CD4-positive, alpha-beta T cell treated with Interleukin-4 for 4 hours (primary cell): Measurements from ENCODE around the gene CCT6A.
"Not testable (repeated sequence)": the region's sequence is repeated elsewhere in the genome, so short reads cannot be mapped to it uniquely, and the experiment has no call there.

Experiments used
- DNase-seq: peaks from one replicate; pipeline ENCODE4 v3.0.0-alpha.2; 2020

Gene CCT6A, protein sequence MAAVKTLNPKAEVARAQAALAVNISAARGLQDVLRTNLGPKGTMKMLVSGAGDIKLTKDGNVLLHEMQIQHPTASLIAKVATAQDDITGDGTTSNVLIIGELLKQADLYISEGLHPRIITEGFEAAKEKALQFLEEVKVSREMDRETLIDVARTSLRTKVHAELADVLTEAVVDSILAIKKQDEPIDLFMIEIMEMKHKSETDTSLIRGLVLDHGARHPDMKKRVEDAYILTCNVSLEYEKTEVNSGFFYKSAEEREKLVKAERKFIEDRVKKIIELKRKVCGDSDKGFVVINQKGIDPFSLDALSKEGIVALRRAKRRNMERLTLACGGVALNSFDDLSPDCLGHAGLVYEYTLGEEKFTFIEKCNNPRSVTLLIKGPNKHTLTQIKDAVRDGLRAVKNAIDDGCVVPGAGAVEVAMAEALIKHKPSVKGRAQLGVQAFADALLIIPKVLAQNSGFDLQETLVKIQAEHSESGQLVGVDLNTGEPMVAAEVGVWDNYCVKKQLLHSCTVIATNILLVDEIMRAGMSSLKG

DNA sequence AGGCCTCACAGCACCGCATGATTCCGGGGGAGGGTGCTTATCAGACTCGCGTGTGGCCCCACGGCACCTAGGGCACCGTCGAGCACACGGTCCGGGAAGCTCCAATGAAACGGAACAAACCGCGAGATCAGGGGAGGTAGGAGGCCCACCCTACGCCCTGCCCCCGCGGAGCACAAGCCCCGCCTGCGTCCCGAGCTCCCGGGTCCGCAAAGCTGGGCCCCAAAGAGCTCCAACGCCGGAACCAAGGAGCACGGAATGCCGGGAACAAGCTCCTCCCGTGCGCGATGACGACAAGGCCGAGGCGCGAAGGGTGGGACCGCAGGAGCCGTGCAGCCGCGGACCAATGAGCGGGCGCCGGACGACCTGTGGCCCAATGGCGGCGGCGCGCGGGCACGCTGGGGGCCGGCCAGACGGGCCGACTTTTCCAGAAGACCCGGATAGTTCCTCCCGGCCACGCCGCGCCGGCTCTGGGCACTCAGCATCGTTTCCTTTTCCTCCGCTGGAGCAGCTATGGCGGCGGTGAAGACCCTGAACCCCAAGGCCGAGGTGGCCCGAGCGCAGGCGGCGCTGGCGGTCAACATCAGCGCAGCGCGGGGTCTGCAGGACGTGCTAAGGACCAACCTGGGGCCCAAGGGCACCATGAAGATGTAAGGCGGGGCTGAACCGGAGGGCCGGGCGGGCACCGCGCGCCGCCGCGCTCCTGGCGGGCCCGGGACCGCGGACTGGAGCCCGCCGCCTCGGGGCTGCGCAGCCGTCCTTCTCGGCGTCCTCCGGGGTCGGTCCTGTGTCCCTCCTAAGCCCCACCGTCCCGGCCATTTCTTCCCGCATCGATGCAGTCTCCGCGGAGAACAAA is at the start of gene CCT6A, which contains the start of gene PSPH:
Gene CCT6A, plus strand, starts transcription at position 427 of the 853 bp plus-strand sequence. Its CDS starts 84 bp downstream, at position 511.
Gene PSPH, minus strand, starts transcription at position 106 of the 853 bp plus-strand sequence. CDS start 30,232 bp downstream, outside the sequence.
- DNase-seq = peak; percentile 88

DNA sequence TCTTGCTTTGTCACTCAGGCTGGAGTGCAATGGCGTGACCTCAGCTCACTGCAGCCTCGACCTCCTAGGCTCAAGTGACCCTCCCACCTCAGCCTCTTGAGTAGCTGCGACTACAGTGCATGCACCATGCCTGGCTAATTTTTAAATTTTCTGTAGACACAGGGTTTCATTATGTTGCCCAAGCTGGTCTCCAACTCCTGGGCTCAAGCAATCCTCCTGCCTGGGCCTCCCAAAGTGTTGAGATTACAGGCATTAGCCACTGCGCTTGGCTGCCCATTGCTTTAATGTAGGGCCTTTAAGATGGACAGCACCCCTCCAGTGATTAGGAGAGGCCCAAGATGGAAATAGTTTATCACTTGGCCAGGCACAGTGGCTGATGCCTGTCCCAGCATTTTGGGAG is 47.8 kb upstream of the CCT6A start:
- DNase-seq = no peak

DNA sequence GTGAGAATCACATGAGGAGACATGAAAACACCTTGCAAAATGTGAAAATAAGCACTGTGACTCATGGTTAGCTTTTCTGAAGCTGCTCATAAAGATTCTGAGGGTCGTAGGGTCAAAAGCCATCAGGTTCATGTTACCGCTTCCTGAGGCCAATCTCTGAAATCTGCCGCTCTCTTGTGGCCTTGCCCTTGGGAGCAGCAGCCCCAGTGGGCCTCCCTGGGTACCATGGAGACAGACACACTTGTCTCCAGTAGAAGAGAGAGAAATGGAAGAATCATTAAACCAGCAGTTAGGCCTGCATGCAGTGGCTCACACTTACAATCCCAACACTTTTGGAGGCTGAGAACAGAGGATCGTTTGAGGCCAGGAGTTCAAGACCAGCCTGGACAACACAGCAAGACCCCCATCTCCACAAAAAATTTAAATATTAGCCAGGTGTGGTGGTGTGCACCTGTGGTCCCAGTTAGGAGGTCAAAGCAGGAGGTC is 44.4 kb upstream of the CCT6A start:
- DNase-seq = no peak

DNA sequence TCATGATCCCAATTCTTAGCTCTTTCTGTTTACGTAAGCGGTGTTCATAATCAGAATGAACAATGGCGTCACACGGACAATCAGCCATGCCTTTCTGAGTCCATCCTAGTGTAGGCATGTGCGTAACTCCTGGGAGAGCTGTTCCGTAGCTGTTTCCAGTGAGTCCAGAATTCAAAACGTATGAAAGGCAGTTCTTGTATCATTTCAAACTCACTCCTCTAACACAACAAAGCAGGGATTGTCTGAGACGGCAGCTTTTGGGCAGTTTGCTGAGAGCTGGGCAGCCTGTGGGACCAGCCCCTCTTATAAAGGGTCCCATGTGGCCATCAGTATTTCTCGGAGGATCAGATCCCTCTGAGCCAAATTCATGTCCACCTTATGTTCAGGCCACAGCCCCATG is 43.7 kb upstream of the CCT6A start:
- DNase-seq = no peak

DNA sequence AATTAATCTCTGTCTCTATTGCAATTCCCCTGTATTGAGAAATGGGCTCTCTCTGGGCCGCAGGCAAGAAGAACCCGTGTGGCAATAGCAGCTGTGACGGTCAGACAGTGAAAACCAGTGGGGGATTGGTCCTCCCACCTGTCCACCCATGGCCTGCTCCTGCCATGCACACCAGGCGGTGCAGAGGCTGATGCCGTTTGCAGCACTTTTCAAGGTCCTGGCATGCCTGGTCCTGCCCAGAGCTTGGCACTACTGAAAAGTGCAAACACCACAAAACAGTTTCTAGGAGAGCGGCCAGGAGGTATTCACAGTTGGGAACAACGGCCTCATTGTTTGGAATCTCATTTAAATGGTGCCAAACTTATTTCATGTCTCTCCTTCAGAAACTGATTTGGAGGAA is 41.9 kb upstream of the CCT6A start:
- no peak for DNase-seq

DNA sequence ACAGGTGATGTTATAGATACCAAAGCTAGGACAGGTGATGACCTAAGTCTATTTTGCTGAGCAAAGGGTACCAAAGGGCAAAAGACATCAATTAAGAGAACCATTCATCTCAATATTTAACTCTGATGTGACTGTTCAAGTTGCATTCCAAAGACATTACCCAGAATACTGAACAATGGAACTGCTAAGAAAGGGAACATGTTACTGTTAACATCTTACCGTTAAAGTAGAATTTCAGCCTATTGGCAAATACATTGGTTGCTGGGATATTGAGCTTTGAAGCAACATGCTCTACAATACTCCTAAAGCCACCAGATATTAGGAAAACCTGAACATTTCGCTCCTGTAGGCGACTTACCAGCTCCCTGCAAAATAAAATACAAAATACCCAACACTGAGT is 34.5 kb upstream of the CCT6A start:
- DNase-seq = not testable (repeated sequence)

DNA sequence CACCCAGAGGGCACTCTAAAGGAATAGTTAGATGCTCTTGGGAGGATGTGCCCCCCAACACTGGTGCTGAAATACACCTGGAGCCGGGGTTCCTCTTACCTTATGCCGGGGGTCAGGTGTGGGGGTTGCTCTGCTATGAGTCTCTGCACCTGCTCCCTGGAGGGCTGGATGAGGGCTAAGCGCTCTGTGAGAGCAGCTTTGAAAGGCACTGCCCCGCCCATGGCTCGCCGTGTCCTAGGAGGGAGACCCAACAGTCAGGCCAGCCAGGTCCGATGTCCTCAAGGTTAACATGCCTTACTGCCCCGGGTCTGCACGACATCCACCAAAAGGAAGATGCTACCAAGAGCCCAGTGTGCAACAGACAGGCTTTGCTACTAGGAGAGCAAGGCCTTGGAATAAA is 32.1 kb upstream of the CCT6A start:
- no peak for DNase-seq

DNA sequence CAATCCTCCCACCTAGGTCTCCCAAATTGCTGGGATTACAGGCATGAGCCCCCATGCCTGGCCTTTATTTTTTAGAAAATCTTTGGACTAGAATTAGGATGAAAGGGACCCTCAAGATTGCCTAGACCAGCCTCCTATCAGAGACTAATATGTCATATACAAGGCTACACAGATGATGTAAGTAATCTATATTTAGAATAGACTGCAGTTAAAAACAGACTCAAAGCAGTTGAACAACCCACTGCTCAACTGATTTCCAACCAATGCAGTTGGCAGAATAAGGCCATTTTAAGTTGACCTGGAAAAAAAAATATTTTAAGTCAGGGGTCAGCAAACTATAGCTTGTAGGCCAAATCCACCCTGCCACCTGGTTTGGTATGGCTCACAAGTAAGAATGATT is 28.1 kb upstream of the CCT6A start:
- no peak for DNase-seq

DNA sequence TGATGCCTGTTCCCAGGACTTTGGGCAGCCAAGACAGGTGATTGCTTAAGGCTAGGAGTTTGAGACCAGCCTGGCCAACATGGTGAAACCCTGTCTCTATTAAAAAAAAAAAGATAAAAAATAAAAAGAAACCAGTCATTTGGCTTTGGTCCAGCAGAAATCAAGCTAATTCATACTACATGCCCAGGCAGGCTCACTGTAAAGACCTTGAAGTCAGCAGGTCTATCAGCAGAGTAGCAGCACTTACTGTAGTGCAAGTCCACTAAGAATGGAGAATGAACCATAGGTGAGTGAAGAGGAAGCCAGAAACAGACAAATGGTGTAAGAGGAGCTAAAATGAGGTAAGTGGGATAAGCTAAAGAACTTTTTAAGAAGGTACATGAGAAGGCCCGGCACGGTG is 25.0 kb upstream of the CCT6A start:
- no peak for DNase-seq

DNA sequence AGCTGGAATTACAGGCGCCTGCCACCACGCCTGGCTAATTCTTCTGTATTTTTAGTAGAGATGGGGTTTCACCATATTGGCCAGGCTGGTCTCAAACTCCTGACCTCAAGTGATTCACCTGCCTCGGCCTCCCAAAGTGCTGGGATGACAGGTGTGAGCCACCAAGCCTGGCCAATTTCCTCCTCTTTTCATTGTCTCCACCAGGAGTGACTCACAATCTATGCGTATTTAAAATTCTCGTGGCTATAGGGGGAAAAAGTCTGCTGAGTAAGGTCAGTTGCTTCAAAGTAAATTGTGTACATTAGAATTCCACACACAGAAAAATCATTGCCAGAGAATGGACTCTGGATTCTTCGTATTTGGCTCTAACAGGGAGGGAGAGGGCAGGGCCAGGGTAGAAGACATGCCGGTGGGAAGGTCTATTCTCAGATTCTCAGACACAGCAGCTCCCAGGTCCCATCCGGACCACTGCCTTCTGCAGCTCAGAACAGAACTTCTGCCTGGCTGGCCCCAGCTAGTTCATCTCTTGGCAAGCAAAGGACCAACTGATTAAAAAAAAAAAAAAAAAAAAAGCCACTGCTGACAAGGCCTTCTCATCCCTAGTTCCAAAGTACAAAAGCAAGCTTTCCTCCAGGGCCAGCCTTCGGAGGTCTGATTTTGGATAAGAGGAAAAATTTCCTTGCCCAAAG is 22.5 kb upstream of the CCT6A start:
- no peak for DNase-seq

DNA sequence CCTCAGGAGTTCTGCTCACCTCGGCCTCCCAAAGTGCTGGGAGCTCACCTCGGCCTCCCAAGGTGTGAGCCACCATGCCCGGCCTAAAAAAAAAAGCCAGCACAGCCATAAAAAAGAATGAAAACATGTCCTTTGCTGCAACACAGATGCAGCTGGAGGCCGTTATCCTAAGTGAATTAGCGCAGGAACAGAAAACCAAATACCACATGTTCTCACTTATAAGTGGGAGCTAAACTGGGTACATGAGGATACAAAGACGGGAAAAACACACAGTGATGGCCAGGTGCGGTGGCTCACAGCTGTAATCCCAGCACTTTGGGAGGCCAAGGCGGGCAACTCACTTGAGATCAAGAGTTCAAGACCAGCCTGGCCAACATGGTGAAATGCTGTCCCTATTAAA is 21.2 kb upstream of the CCT6A start:
- no peak for DNase-seq

DNA sequence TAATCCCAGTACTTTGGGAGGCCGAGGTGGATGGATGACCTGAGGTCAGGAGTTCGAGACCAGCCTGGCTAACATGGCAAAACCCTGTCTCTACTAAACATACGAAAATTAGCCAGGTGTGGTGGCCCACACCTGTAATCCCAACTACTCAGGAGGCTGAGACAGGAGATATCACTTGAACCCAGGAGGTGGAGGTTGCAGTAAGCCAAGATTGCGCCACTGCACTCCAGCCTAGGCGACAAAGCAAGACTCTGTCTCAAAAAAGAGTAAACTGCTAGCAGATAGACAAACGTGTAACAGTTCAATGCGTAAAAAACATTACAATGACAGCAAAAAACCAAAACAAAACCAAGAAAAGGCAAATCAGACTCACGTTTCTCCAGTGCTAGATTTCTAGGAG is 20.0 kb upstream of the CCT6A start:
- DNase-seq = not testable (repeated sequence)

DNA sequence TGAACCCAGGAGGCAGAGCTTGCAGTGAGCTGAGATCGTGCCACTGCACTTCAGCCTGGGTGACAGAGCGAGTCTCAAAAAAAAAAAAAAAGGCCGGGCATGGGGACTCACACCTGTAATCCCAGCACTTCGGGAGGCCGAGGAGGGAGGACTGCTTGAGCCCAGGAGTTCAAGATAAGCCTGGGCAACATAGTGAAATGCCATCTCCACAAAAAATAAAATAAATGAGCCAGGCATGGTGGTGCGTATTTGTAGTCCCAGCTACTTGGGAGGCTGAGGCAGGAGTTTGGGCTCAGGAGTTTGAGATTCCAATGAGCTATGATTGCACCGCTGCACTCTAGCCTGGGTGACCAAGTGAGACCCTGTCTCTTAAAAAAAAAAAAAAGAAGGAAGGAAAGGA is 19.0 kb upstream of the CCT6A start:
- not testable (repeated sequence) for DNase-seq

DNA sequence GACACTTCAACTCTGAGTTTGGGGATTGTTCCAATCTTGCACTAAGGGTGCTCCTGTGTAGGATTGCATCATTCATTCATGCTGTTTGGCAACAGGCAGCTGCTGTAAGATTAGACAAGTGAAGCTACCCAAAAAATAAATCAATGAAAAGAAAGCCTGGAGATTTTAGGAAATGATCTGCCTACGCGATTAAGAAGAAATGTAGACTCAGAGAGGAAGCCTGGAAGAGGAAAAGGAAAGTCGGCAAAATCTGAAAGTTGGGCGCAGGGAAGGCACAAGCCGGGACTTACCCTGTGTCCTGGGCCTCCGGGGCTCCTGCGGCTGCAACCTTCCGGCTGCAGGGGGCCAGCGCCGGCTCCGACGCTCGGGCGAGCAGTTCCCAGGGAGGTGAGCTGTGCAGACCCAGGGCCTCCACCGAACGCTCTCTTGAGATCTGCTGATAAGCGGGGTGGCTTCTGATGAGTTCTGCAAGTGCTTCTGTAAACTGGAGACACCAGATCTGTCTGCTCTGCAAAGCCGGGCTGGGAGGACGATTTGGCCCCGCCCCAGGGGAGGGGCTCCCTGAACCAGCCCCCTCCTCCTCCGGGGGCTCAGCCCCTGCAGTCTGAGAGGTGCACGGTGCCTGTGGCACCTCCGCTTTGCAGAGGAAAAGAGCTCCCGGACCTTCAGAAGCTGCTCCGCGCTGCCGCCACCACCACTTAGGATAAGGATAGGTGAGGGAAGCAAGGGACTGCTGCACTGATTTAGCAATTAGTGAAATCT is 17.7 kb upstream of the CCT6A start:
- peak; percentile 76 for DNase-seq

DNA sequence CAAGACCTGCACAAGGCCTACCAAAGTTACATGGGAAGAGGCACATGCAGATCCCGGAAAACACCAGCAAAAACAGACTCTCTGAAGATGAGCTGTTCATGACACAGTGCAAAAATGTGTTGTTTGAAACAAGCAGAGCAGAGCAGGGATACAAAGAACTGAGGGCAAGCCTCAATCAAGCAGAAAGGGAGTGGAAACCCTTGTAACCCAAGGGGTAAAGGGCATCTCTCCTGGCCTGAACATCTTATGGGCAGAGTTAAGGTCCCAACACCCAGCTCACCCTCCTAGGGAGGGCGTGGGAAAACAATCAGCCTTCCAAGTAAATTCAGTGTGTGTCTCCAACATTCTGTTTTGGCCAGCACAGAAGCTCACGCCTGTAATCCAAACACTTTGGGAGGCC is 10.8 kb upstream of the CCT6A start:
- no peak for DNase-seq

DNA sequence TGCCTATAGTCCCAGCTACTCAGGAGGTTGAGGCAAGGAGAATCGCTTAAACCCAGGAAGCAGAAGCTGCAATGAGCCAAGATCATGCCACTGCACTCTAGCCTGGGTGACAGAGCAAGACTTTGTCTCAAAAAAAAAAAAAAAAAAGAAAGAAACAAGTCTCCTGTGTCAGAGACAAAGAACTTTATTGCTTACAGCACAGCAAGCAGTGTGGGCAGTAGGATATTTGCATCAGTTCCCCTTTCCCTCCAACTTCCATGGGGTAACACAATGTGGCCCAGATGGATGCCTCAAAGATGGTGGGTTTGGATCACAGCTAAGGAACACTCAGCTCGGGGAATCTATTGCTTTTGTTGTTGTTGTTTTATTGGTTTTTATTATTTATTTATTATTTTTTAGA is 5.8 kb upstream of the CCT6A start:
- DNase-seq = not testable (repeated sequence)

DNA sequence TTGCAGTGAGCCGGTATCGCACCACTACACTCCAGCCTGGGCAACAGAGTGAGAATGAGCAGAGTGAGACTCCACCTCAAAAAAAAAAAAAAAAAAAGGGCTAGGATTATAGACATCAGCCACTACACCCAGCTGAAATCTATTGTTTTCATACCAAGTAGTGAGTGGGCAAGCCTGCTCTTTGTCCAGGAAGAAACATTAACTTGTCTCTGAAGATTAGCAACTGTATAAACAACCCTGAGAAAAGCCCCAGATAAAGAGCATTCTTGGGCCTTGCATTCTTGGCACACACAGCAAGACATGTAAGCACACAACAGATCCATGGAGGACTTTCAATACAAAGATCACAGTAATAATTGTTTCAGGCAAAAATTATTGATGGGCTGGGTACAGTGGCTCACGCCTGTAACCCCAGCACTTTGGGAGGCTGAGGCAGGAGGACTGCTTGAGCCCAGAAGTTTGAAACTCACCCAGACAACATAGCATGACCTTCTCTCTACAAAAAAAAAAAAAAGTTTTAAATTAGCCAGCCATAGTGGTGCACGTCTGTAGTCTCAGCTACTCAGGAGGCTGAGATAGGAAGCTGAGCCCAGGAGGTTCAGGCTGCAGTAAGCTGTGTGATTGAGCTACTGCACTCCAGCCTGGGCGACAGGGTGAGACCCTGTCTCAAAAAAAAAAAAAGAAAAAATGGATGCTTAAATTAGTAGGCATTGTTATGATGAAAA is 4.7 kb upstream of the CCT6A start:
- DNase-seq = no peak

DNA sequence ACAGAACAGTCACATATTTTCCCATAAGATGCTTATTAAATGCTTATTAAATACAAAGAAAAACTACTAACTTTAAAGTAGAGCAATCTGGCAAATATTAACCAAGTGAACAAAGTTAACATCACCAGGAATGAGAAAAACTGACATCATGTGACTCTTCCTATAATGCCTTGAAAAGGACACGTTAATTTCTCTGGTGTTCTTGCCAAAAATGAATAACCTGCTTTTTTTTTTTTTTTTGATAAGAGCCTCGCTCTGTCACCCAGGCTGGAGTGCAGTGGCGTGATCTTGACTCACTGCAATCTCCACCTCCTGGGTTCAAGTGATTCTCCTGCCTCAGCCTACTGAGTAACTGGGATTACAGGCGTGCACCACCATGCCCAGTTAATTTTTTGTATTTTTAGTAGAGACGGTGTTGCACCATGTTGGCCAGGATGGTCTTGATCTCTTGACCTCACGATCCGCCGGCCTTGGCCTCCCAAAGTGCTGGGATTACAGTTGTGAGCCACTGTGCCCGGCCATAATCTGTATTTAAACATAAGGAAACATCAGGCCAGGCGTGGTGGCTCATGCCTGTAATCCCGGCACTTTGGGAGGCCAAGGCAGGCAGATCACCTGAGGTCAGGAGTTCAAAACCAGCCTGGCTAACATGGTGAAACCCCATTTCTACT is 4.0 kb upstream of the CCT6A start:
- DNase-seq = not testable (repeated sequence)

DNA sequence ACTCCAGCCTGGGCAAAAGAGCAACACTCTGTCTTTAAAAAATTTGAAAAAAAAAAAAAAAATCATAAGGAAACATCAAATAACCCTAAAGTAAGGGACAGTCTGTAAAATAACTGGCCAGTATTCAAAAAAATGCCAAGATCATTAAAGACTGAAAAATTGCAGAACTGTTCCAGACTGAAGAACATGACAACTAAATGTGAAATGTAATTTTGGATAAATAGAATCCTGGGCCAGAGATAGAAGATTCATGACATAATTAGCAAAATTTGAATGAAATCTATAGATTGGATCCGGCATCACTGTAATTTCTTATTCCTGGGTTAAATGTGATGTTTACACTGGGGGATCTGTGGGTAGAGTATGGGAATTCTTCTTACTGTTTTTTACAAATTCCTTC is 3.3 kb upstream of the CCT6A start:
- no peak for DNase-seq

DNA sequence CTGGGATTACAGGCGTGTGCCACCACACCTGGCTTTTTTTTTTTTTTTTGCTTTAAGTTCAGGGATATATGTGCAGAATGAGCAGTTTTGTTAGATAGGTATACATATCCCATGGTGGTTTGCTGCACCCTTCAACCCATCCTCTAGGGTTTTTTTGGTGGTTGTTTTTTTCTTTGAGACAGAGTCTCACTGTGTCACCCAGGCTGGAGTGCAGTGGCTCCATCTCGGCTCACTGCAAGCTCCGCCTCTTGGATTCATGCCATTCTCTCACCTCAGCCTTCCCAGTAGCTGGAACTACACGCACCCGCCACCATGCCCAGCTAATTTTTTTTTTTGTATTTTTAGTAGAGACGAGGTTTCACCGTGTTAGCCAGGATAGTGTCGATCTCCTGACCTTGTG is 2.8 kb upstream of the CCT6A start:
- DNase-seq = not testable (repeated sequence)

DNA sequence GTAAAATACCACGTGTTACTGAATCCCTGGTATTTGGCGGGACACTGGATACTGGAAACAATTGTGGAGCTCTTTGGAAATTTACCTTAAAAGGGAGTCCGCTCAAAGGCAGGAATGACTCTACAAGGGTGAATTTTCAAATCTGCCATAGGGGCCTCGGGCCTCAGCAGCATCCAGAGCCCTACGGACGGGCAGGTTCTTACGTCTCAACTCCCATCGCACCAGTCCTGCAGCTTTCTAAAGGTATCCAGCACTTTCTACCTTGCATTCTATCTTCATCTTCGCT is 569 bp upstream of the CCT6A start:
- DNase-seq = no peak
